SKM-1 (cell line): ENCODE data around the gene C4BPB.
A peak's percentile ranks its signal among the peaks of the same experiment; 100 is the strongest.

Experiments used
- DNase-seq: peaks from one replicate; lab custom pipeline; 2025; ENCODE audit not compliant: unreplicated experiment; lab: John Stamatoyannopoulos, UW

The C4BPB gene

DNA sequence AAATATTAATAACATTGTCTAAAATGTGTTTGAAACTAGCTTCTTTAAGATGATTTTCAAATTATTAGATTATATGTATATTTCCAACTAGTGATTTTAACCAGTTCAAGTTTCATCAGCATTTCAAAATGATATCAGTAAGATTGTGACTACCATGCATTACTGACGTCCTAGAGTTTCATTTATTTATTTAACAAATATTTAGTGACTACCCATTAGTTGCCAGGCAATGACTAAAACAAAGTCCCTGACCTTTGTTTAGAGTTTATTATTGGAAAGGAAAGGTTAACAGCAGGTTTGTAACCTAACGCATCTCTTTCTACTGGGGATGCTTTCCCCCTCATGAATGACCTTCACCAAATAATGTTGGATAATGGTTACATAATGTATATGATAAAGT is 7.6 kb upstream of the C4BPB start:
- DNase-seq, result no peak

DNA sequence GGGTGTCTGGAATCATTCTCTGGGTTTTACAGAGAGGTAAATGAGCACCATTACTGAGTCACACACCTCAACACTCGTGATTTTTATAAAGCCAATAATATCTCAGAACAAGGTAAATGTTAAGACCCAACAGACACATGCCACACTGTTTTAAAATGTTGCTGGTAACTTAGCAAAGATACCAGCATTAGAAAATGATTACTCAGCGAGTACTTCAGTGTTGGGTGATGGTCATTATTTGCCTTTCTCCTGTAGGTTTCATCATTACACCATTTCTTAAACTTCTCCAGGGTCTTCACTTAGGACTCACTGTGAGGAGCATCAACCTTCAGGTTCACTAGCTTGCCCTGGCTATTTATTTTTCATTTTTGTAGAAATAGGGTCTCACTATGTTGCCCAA is 6.9 kb upstream of the C4BPB start:
- DNase-seq, result no peak

GRCh38 chr1:207084232-207084631 is 4.4 kb upstream of the C4BPB start:
- no peak for DNase-seq

- peak; percentile 15 for DNase-seq
These were observed 3.9 kb upstream of the C4BPB start for GRCh38 chr1:207084701-207085180.

DNA sequence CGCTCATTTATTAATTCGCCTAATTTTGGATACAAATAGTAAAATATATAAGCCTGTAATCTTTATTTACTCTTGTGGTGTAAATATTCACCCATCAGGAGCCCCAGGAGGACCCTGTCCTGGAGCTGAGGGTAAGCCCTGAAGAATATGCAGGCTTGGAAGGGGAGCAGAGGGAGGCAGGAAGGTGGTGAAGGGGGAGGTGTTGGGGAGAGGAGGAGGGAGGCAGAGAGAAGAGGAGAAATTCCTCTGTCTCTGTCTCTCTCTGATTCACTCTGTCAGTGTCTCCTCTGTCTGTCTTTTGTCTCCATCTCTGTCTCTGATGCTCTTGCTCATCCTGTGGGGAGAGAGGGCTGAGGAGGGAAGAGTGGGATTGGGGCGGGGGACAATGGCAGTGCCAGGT is 2.8 kb upstream of the C4BPB start:
- DNase-seq, result no peak

DNA sequence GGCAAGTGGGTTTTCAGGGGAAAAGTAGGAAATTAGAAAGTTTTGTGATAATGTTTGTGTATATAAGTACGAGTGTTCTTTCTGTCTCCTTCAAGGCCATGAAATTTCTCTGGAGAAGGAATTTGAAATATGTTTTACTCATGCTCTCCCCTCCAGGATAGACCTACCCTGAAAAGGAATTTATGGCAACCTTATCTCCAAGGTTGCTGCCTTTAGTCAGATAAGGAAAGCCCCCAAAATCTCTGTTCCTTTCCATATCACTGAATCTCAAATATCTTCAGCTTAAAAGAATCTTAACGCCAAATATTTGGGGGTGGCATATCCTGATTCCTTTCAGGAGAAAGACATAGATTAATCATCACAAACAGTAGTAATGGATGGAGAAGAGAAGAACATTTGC is 499 bp upstream of the C4BPB start:
- no peak for DNase-seq

GRCh38 chr1:207089627-207090355 is 1.1 kb downstream of the C4BPB start:
- no peak for DNase-seq

DNA sequence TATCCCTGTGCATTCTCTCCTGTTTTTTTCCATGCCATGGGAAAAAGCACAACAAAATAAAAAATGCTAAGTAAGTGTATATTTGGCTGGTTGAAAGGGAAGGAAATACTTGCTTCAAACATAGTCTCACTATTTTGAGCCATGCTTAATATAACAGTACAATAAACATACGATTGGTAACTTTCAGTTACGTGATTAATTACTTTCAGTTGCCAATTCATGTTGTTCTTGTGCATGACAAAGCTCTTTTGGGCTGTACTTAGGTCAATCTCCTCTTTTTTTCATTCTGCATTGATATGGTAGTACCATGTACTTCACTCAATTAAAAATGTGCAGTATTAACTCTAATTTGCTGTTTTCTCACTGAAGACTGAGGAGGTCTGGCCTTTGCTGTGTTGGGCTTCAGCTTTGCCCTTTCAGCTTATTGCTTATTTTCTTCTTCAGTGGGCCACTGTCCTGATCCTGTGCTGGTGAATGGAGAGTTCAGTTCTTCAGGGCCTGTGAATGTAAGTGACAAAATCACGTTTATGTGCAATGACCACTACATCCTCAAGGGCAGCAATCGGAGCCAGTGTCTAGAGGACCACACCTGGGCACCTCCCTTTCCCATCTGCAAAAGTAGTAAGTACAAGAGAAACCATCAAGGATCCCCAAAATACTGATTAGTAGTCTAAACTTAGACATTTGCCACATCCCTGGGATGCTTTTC is 2.7 kb downstream of the C4BPB start:
- DNase-seq, result no peak

GRCh38 chr1:207093944-207094343 is 5.3 kb downstream of the C4BPB start:
- DNase-seq, result no peak

DNA sequence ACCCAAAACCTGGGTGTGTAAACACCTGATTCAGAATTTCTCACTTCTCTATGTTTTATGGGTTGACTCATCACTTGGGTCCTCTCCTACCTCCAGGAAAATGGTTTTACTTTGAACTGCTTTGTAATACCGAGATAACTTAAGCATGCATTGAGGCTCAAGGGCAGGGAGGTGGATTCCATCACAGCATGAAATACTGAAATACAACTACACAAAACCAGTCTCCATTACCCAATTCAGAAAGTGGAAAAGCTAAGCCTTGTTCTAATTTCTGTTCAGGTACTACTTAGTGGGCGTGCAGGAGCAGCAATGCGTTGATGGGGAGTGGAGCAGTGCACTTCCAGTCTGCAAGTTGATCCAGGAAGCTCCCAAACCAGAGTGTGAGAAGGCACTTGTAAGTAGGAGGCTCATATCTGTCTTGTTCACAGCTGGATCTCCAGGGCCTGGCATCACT is 9.2 kb downstream of the C4BPB start:
- no peak for DNase-seq

DNA sequence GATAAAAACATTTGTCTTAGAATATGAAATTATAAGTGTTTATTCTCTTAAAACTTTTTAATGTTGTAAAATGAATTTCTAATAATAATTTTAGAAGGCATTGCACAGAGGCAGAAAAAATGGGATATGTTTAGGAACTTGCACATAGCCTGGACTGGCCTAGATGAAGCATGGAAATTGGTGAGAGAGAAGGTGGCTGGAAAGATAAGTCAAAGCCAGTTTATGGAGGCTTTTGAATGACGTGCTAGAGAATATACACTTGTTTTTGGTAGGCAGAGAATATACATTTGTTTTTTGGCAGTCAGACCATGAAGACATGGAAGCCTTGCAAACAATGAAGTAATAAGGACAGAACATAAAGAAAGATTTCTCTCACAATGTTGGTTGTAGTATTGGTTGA is 13.1 kb downstream of the C4BPB start:
- no peak for DNase-seq

GRCh38 chr1:207102146-207102545 is 13.5 kb downstream of the C4BPB start:
- DNase-seq, result no peak

- DNase-seq, result no peak
These were observed 14.0 kb downstream of the C4BPB start for GRCh38 chr1:207102659-207103058.

- peak; percentile 46 for DNase-seq
These were observed 15.3 kb downstream of the C4BPB start, which contains the start of gene C4BPA for GRCh38 chr1:207103892-207104373. TSS of gene C4BPA (plus strand) at chr1:207104233. CDS start at chr1:207113026, 8,793 bp downstream.

- no peak for DNase-seq
These were observed 20.3 kb downstream of the C4BPB start for GRCh38 chr1:207109004-207109403.

DNA sequence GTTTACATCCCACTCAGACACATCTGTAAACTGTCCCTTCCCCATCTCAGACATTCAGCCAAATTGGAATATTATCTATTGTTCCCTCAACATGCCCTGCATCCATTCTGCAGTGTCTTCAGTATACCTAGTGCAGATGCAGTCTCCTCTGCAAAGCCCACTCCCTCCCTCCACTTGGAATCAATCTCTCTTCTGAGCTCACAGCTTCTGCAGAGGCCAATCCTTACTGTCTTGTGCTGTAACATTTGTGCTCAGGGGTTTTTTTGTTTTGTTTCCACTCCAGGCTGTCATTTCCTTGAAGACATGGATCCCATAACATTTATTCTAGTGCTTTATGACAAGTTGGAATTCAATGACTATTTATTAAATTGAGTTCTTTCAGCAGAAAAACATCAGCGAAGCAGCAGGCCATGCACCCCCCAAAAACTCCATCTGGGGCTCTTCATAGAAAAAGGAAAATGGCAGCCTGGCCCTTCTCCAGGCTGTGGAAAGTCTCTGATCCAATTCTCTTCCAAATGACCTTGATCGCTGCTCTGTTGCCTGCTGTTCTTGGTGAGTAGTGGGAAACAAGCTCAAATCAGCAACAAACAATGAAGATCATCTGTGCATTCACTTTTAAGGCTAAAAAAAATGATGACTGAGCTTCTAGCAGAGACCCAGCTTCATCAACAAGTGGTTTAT is 24.1 kb downstream of the C4BPB start:
- DNase-seq, result no peak

- DNase-seq, result no peak
These were observed 26.6 kb downstream of the C4BPB start for GRCh38 chr1:207115269-207115668.

DNA sequence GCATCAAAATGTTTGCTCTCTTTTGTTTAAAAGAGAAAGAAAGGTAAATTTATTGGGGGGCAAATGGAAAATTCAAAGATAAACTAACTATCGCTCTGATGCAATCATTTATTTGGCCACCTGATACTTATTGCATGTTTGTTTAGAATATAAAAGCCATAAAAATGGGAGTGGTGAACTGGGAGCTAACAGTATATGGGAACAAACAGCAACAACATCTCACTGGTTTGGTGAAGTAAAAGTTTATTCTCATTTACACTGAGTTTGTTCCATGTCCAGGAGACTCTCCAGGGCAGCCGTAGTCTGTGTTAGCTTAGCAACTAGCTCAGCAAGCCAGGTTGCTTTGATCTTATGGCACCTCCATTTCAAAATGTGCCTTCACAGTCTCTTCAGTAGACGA is 35.7 kb downstream of the C4BPB start:
- no peak for DNase-seq

- DNase-seq, result no peak
These were observed 39.8 kb downstream of the C4BPB start for GRCh38 chr1:207128336-207128921.

- no peak for DNase-seq
These were observed 40.4 kb downstream of the C4BPB start for GRCh38 chr1:207129053-207129452.
